NCI-H1092 treated with DMSO at 0.1 percent for 48 hours (cell line): ENCODE measurements around the gene HJURP.
"Not testable (repeated sequence)": the region's sequence is repeated elsewhere in the genome, so short reads cannot be mapped to it uniquely, and the experiment has no call there.

Experiments
- DNase-seq: peaks from one replicate; lab custom pipeline; 2025; lab: John Stamatoyannopoulos, UW

Gene HJURP, protein sequence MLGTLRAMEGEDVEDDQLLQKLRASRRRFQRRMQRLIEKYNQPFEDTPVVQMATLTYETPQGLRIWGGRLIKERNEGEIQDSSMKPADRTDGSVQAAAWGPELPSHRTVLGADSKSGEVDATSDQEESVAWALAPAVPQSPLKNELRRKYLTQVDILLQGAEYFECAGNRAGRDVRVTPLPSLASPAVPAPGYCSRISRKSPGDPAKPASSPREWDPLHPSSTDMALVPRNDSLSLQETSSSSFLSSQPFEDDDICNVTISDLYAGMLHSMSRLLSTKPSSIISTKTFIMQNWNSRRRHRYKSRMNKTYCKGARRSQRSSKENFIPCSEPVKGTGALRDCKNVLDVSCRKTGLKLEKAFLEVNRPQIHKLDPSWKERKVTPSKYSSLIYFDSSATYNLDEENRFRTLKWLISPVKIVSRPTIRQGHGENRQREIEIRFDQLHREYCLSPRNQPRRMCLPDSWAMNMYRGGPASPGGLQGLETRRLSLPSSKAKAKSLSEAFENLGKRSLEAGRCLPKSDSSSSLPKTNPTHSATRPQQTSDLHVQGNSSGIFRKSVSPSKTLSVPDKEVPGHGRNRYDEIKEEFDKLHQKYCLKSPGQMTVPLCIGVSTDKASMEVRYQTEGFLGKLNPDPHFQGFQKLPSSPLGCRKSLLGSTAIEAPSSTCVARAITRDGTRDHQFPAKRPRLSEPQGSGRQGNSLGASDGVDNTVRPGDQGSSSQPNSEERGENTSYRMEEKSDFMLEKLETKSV

DNA sequence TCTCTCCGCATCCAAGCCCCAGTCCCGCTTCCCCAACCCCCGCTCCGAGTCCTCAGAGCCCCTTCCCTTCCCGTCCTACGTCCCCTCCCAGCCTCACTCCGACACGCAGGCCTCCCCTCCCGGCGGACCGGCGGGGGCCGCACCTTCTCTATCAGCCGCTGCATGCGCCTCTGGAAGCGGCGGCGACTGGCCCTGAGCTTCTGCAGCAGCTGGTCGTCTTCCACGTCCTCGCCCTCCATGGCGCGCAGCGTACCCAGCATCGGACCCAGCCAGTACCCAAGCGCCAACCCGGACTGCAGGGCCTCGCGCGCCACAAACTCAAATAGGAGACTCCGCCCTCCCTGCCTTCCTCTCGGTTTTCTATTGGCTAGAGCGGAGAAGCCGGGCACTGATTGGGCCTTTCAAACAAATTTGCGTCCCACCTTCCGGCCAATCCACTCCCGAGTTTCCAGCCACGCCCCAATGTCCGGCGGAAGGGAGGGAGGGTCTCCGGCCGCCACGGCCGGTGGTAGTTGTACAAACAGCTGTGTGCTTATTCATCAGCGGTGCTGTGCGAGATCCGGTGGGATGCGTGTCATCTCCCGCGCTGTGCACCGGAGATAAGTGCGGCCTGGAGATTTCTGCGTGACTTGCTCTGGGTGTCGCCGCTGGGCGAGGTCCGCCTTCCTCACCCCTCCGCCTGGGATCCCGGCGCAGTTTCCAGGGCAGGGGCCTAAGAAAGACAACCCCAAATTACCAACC lies at the start of gene HJURP:
Gene HJURP (minus strand): TSS at position 295 of the 741 bp plus-strand sequence. CDS start 35 bp downstream, at position 260.
- peak; percentile 93 for DNase-seq

DNA sequence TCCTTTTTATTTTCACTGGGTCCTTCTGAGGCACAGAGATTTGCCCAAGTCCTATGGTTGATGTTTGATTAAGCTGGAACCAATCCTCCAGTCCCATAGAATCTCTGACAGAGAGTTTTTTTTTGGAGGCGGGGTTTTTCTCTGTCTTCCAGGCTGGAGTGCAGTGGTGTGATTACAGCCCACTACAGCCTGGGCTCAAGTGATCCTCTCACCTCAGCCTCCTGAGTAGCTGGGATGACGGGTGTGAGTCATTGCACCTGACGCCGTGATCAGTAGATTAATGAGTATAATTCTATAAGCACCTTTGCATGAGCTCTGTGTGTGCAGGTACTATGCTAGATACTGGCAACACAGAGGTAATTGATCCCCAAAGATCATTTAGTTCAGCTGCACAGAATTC lies 47.5 kb upstream of the HJURP start:
- no peak for DNase-seq

DNA sequence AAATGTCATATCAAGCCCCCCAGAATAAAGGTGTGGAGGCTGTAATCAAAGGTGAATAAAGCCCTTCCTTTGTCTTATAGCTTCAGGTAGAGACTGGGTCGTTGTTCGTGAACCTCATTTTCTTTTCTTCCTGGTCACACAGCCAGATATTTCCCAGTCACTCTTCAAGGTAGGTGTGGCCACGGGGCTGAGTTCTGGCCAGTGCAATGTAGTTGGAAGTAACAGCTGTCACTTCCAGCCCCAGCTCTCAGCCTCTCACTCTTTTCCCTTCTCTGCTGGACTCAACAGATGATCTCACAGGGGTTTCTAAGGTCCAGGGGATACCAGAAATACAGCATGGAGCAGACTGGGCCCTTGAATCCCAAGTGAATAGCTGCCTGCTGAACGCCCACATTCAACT lies 47.0 kb upstream of the HJURP start:
- no peak for DNase-seq

DNA sequence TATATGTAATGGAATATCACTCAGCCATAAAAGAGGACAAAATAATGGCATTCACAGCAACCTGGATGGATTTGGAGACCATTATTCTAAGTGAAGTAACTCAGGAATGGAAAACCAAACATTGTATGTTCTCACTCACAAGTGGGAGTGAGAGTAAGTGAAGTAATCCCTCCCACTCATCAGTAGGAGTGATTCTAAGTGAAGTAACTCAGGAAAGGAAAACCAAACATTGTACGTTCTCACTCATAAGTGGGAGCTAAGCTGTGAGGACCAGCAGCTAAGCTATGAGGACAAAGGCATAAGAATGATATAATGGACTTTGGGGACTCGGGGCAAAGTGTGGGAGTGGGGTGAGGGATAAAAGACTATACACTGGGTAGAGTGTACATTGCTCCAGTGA lies 41.9 kb upstream of the HJURP start:
- not testable (repeated sequence) for DNase-seq

DNA sequence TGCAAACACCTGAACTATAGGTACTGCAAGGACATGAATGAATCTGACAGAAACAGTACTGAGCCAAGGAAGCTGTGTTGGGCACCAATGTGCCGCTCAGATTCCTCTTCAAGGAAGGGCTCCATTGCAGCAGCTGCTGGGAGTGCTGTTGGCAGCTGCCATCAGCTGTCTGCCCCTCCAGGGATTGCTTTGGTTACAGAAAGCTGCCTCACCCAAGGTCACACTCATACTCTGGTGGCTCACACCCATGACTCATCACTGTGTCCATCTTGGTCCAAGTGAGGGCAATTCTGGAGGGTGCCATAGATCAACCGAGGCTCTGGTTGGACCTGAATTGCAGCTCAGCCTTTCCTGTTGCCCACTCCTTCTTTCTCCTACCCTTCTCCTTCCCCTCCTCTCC lies 38.5 kb upstream of the HJURP start:
- DNase-seq, result no peak

DNA sequence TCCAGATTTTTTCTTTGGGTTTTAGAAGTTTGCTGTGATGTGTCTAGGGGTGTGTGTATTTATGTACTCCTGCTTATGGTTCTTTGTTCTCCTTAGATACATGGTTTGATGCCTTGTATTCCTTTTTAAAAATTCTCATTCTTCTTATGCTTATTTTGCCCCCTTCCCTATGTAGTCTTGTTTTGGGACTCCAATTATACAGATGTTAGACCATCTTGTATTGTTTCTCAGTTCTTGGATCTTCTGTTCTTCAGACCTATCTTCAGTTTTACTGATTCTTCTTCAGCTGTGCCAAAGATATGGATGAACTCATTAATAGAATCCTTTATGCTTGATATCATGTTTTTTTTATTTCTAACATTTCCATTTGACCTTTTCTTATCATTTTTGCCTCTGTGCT lies 28.0 kb upstream of the HJURP start:
- DNase-seq, result no peak

DNA sequence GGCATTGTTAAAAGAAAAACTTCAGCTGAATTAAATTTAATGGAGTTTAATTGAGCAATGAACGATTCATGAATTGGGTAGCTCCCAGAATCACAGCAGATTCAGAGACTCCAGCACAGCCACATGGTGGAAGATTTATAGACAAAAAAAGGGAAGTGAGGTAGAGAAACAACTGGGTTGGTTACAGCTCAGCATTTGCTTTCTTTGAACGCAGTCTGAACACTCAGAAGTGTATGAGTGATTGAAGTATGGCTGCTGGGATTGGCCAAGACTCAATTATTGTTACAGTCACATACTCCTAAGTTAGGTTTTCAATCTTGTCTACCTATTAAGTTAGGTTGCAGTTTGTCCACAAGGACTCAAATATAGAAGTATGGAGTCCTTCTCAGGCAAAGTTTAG lies 17.8 kb upstream of the HJURP start:
- DNase-seq, result not testable (repeated sequence)

DNA sequence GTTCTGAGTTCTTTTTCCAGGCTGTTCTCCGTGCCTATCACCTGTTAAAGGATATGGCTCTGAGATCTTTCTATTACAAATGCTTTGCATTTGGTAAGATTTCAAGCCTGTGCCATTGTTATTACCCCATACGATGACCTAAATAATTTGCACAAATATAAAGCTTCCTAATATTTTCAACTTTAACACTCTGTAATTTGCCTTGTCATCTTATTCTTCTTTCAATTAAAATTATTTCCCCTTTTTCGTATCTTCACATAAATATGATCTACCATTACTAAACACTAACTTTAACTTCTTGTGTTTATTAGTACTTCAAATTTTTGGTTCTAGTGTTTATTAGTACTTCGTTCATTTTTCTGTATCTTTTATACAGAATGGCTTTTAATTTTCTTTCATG lies 17.1 kb upstream of the HJURP start:
- no peak for DNase-seq

DNA sequence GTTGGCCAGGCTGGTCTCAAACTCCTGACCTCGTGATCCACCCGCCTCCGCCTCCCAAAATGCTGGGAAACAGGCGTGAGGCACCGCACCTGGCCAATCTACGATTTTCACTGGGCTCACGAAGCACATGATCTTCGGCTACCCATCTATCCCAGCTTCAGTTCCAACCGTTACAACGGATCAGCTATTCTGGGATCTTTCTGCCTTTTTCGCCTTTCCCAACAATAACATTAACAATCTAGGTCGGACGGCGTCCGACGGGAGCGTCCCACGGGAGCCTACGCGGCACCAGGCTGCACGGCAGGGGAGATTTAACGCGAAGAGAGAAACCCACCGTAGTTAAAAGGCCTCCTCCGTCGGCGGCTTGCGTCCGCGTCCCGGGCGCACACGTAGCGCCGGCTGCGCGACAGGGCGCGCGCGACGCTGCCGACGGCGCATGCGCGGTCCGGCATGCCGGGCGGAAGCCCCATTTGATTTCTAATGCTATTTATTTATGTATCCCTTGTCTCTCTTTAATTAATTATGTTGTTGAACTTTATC lies 13.7 kb upstream of the HJURP start, which contains the start of gene MSL3B:
Gene MSL3B (minus strand): TSS at position 394 of the 540 bp plus-strand sequence.
- DNase-seq, result no peak

DNA sequence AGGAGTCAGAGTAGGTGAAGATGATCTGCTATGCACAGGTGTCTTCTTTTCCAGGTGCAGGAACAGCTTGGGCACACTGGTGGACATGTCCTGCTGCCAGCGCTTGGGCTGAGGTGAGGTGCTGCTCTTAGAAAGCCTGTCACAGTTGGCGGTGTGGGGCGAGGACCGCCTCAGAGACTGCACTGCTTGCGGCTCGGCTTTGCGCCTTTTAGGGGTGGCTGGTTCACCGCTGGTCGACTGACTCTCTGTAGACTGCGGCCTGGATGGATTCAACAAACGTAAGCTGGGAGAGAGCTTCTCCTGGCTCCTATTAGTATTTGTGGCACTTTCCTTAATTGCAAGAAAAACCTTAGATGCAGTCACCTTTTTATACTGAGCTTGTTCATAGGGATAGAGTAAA lies 12.1 kb upstream of the HJURP start:
- DNase-seq, result no peak

DNA sequence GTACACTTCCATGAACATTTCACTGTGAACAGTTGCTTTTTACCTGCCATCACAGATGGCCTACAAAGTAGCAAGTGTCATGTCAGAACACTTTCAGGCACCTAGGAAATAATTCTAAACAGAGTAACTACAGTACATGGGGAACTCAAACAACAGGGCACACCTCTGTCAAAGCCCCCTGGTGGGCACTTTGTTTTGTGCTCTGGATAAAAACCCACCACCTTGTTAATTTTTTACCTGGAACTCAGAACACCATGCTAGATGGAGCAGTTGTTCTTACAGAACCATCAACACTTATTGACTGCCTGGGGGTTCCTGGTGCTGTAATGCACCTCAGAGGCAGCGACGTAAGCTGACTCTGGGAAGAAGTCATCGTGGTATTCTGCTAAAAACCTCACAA lies 11.5 kb upstream of the HJURP start:
- no peak for DNase-seq

DNA sequence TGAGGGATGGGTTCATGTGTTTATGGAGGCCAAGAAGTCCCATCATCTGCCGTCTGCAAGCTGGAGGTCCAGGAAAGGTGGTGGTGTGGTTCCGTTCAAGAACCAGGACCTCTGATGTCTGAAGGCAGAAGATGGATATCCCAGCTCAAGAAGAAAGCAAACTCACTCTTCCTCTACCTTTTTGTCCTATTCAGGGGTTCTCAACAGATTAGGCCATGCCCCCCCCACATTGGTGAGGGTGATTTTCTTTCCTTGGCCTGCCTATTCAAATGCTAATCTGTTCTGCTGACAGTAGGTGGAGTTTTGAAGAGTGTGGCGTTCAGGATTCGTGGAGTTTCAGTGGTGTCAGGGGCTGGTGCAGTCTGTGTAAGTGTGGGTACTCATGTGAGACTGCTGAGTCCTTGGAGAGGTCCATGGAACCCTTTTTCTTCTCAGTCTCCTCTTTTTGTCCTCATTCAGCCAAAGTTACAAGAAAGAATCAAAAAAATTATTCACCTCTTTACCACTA lies 8.0 kb upstream of the HJURP start:
- no peak for DNase-seq

DNA sequence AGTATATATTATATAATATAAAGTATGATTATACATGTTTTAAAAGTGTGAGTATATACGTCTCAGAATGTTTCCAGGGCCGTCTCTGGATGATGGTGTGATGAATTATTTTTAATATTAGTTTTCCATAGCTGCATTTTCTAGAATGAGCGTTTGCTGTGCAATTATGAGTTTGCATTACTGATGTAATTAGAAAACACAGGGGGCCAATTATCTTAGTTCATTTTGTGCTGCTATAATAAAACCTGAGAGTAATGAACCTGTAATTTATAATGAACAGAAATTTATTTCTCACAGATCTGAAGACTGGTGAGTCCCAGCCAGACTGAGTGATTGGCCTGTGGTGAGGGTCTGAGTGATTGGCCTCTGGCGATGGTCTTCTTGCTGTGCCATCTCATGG lies 4.0 kb upstream of the HJURP start:
- DNase-seq, result no peak

DNA sequence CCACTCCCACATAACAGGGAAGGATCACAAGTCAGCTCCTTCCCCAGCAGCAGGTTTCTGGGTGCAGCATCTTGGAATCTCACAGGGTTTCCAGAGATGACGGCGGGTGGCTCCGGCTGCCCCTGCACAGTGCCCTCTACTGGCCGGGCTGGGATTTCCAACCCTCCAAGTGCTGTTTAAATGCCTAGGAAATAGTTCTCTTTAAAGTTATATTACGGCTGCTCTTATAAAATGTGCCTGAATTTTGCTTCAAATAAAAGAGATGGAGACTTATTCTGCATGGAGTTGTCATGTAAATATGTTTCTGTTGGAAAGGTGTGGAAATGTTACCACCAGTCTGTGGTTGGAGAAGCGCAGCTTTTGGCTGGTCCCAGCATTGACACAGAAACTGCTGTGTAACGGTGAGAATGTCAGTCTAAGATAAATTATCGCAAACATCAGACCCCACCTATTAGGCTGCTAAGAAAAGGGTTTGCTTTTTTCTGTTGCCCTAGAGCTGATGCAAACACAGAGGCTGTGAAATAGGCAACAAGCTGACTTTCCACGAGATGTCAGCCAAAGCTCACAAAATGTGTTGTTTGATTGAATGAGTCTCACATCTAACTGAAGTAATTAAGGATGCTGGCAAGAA lies 3.3 kb upstream of the HJURP start:
- DNase-seq, result no peak

DNA sequence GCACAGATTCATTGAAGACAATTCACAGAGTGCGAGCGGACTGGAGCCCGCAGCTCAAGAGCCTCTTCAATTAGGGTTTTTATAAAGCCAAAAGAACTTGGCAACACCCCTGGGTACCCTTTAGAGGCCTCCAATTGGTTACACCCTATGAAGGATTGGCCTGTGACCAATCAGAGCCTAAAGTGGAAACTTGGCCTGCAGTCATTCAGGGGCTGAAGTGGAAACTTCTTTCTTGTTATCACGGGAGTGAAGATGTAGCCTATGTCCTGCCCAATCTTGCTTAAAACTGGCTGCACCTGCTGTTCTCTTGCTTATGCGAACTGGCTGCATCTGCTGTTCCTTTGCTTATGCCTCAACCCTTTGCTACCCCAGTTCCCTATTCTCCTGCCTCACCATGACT lies 1.8 kb upstream of the HJURP start:
- DNase-seq, result no peak

DNA sequence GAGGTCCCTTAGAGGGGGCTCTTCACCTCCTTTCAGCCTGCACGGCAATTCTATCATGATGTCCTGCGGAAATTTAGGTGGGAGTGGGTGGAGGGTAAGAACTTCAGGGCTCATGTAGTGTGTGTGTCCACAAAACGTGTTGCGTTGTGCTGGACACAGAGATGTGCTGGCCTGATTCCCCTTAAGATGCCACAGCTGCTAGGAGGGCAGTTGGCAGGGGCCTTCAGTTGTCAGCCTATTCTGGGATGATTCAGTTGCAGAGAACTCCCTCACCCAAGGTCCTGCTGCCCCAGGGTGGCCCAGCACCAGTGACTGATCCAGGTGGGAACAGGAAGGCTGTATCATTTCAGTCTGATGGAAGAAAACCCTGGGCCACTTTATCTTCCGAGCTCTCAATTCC lies 1.0 kb upstream of the HJURP start:
- no peak for DNase-seq

DNA sequence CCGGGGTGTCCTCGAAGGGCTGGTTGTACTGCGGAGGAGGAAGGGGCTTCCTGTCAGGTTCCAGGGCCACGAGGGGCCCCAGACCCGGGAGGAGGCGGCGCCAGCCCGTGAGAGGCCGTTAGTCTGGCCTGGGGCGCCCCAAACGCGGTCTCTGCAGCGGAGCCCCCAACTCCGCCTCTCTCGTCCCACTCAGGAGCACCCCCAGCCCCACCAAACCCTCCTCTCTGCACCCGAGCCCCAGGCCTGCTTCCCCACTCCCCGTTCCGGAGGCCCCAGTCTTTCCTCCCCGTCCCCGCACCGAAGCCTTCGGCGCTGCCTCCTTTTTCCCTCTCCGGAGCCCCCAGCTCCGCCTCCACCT lies 473 bp downstream of the HJURP start:
- no peak for DNase-seq

DNA sequence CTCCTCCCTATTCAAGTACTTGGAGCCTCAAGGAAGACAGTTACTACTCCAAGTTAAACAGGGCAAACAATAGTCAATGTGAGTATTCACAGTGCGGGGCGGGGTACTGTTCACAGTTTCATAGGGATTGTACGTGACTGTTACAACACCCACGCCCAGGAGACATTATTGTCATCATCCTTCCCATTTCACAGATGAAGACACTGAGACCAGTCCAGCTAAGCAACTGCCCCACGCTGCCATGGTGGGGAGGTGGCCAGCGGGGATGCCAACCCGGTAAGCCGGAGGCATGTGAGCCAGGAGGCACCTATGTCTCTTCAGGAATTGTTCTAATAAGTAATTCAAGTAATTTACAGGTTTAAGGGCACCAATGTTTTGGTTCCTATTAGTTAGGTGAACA lies 982 bp downstream of the HJURP start:
- no peak for DNase-seq

DNA sequence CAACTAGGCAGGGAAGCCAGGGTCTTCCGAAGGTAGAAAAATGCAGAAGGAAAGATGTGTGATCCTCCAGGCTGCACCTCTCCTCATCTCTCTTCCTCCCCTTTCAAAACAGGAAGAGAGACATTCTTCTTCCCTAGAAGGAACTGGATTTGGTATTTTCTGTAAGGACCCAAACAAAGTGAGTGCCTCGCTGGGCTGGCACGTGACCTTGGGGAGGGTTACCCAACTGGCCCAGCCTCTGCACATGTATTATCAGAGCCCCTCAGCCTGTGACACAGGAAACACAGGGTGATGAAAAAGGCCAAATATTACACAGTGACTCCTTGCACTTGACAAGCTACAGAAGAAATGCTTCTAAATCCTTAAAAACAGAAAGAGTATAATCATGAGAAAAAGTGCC lies 2.3 kb downstream of the HJURP start:
- no peak for DNase-seq

DNA sequence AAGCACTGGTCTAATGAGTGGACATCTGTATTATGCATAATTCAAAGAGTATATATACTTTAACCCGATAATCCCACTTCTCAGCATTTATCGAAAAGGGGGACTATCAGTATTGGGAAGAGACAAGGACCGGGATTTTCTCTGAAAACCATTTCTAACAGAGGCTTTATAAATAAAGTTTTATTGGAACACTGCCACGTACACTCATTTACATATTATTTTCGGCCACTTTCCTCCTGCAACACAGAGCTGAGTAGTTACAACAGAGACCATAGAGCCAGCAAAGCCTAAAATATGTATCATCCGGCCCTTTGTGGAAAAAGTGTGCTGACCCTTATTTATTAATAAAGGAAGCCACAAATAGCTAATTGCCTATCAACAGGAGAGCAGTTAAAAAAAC lies 3.2 kb downstream of the HJURP start:
- DNase-seq, result no peak

DNA sequence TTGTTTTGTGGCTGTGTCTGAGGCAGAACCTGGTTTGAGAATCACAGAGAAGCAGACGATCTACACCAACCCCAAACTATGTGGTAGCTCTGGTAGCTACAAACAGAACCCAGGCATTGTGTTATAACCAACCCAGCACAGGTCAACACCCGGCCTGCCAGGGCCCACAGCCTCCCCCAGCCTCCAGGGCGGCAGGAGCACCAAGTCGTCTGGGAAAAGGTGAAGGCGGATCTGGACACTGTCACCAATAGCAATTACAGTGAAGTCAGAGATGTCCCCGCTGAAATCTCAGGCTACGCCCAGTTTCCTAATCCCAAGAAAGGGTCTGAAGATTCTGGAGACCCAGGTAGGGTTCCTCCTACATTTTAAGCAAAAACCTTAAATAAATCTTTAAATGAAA lies 3.6 kb downstream of the HJURP start:
- DNase-seq, result no peak
